Endothelial cell (in vitro differentiated cells): ENCODE measurements around the gene CXCR3. TPM values are rescaled to one million over a fixed set of nuclear protein-coding genes. Genes with fewer than 3 reads are reported as not detected.
"Not testable (repeated sequence)": the region's sequence is repeated elsewhere in the genome, so short reads cannot be mapped to it uniquely, and the experiment has no call there.

Experiments
- DNase-seq: peaks from one replicate; pipeline ENCODE4 v3.0.0; 2021; ENCODE audit warnings: low spot score
- H3K27ac Mint-ChIP-seq: one replicate; pipeline ENCODE4 v1.8.0; 2021; ENCODE audit warnings: mixed read lengths, inconsistent platforms; ENCODE audit not compliant: unreplicated experiment
- H3K27me3 Mint-ChIP-seq: one replicate; pipeline ENCODE4 v1.8.0; 2021; ENCODE audit warnings: mild to moderate bottlenecking, moderate library complexity, mixed read lengths, inconsistent platforms; ENCODE audit not compliant: unreplicated experiment
- H3K36me3 Mint-ChIP-seq: one replicate; pipeline ENCODE4 v1.8.0; 2021; ENCODE audit warnings: mild to moderate bottlenecking, low read depth, mixed read lengths, inconsistent platforms; ENCODE audit not compliant: unreplicated experiment
- H3K4me1 Mint-ChIP-seq: one replicate; pipeline ENCODE4 v1.8.0; 2021; ENCODE audit warnings: mild to moderate bottlenecking, mixed read lengths, inconsistent platforms; ENCODE audit not compliant: unreplicated experiment
- H3K4me3 Mint-ChIP-seq: one replicate; pipeline ENCODE4 v1.8.0; 2021; ENCODE audit warnings: mild to moderate bottlenecking, mixed read lengths, inconsistent platforms; ENCODE audit not compliant: unreplicated experiment
- H3K9me3 Mint-ChIP-seq: one replicate; pipeline ENCODE4 v1.8.0; 2021; ENCODE audit warnings: mixed read lengths, inconsistent platforms; ENCODE audit not compliant: unreplicated experiment
- total RNA-seq: library from RNA; stranded (reverse); fragmentation: NEBNext Ultra II Directional; extraction: Animal tissue kit (Norgen Biotek cat#: 25700); gene quantifications from one replicate; pipeline ENCODE4 v1.2.1, GENCODE V29; 2021; ENCODE audit not compliant: unreplicated experiment
- TF ChIP-seq, protein P1 (sequence below): fragments of 200-600 bp; sonication (generic); IDR thresholded peaks from one replicate; pipeline ENCODE4 v1.5.0; 2021; ENCODE audit warnings: antibody characterized with exemption; ENCODE audit not compliant: unreplicated experiment

Gene CXCR3
- total RNA-seq, 1 donor from 2014 or later, result 0.54 TPM

GRCh38 chrX:71604796-71605568, 13.3 kb downstream of the CXCR3 start:
- H3K4me1 Mint-ChIP-seq, result peaks cover 34% of the 10 kb centered on the region
- no peak overlapping the region for H3K27ac Mint-ChIP-seq
- TF ChIP-seq, protein P1, sequence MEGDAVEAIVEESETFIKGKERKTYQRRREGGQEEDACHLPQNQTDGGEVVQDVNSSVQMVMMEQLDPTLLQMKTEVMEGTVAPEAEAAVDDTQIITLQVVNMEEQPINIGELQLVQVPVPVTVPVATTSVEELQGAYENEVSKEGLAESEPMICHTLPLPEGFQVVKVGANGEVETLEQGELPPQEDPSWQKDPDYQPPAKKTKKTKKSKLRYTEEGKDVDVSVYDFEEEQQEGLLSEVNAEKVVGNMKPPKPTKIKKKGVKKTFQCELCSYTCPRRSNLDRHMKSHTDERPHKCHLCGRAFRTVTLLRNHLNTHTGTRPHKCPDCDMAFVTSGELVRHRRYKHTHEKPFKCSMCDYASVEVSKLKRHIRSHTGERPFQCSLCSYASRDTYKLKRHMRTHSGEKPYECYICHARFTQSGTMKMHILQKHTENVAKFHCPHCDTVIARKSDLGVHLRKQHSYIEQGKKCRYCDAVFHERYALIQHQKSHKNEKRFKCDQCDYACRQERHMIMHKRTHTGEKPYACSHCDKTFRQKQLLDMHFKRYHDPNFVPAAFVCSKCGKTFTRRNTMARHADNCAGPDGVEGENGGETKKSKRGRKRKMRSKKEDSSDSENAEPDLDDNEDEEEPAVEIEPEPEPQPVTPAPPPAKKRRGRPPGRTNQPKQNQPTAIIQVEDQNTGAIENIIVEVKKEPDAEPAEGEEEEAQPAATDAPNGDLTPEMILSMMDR, result no peak
- H3K27me3 Mint-ChIP-seq, result no peaks in the 10 kb centered on the region
- peaks cover 59% of the 10 kb centered on the region for H3K36me3 Mint-ChIP-seq
- DNase-seq, result no peak
- H3K4me3 Mint-ChIP-seq, result no peak overlapping the region
- no peaks in the 10 kb centered on the region for H3K9me3 Mint-ChIP-seq

GRCh38 chrX:71604141-71604540, 14.2 kb downstream of the CXCR3 start:
- peaks cover 32% of the 10 kb centered on the region for H3K4me1 Mint-ChIP-seq
- no peaks in the 10 kb centered on the region for H3K27me3 Mint-ChIP-seq
- peaks cover 52% of the 10 kb centered on the region for H3K36me3 Mint-ChIP-seq
- TF ChIP-seq, protein P1, result no peak
- H3K9me3 Mint-ChIP-seq, result no peaks in the 10 kb centered on the region
- DNase-seq, result no peak
- H3K4me3 Mint-ChIP-seq, result no peak overlapping the region
- H3K27ac Mint-ChIP-seq, result no peak overlapping the region

- TF ChIP-seq, protein P1, result no peak
- peak overlapping the region; percentile 87 for H3K4me3 Mint-ChIP-seq
- H3K36me3 Mint-ChIP-seq, result peaks cover 49% of the 10 kb centered on the region
- peaks cover 28% of the 10 kb centered on the region for H3K4me1 Mint-ChIP-seq
- no peaks in the 10 kb centered on the region for H3K9me3 Mint-ChIP-seq
- no peak for DNase-seq
- peak overlapping the region; percentile 67 for H3K27ac Mint-ChIP-seq
- no peaks in the 10 kb centered on the region for H3K27me3 Mint-ChIP-seq
These were observed 14.7 kb downstream of the CXCR3 start for GRCh38 chrX:71603618-71604017.

DNA sequence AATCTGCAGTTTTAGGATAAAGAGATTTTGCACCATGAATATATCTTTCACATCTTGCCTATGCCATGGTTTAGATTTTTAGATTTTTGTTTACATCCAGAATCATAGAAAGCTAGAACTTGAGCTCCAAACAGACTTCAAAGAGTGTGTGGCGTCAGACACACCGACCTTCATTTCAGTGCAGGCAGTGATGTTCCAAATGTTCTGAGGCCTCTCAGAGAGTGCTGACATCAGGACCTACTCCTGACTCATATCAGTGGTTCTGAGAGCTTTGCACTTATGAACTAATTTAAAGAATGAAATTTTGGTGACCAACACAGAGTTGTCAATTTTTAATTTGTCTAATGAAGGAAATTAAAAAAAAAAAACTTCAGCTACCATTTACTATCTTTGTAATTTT, 18.3 kb downstream of the CXCR3 start:
- Mint-ChIP-seq H3K4me3 (no peak overlapping the region), H3K9me3 (no peaks in the 10 kb centered on the region), H3K27ac (no peak overlapping the region), H3K27me3 (no peaks in the 10 kb centered on the region), H3K4me1 (peaks cover 11% of the 10 kb centered on the region), H3K36me3 (peaks cover 49% of the 10 kb centered on the region)
- TF ChIP-seq, protein P1, result no peak
- DNase-seq, result no peak

DNA sequence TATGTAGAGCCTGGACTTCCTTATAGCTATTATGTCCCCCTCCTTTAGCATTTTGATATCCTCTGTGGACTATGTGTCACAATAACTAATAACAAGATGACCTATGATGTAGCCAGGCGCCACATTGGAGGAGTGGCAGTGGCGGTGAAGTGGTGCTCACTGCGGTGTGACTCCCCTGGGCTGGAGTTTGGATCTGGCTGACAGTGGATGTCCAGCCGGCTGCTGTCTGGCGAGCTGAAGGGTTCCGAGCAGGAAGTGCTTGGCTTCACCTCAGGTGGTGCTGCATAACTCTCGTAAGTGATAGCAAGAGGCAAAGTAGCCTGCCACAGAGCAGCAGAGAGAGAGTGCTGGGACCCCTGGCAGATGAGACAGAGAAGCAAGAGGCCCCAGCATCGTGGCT, 25.1 kb downstream of the CXCR3 start:
- not testable (repeated sequence) for H3K27me3 Mint-ChIP-seq, H3K9me3 Mint-ChIP-seq, DNase-seq, H3K4me3 Mint-ChIP-seq, H3K27ac Mint-ChIP-seq, H3K4me1 Mint-ChIP-seq
- H3K36me3 Mint-ChIP-seq, result peaks cover 12% of the 10 kb centered on the region
